ENCODE results near the gene KLF17.
"Not testable (repeated sequence)": the region's sequence is repeated elsewhere in the genome, so short reads cannot be mapped to it uniquely, and the experiment has no call there.

The KLF17 gene

GRCh38 chr1:44135886-44136285, 17.3 kb downstream of the KLF17 start:
- Histone ChIP-seq H3K4me3 (ENCODE audit: low read depth in 1 of 2, low read length in 2 of 2) (no peak overlapping the region), H3K36me3 (ENCODE audit: control insufficient read depth in 1 of 2, insufficient read depth in 2 of 2, low read length in 2 of 2) (no peaks in the 10 kb centered on the region), H3K27ac (ENCODE audit: low read length) (no peak overlapping the region), H3K4me1 (ENCODE audit: control insufficient read depth in 1 of 2, insufficient read depth in 2 of 2, low read length in 2 of 2) (no peaks in the 10 kb centered on the region), H3K27me3 (ENCODE audit: low read depth, low read length) (no peaks in the 10 kb centered on the region), H3K9me3 (ENCODE audit: control insufficient read depth in 1 of 2, low read length in 2 of 2) (no peaks in the 10 kb centered on the region)

- H3K4me3 ChIP-seq (ENCODE audit: low read depth in 1 of 2, low read length in 2 of 2): no peak overlapping the region
- no peaks in the 10 kb centered on the region for H3K36me3 ChIP-seq (ENCODE audit: control insufficient read depth in 1 of 2, insufficient read depth in 2 of 2, low read length in 2 of 2)
- H3K27me3 ChIP-seq (ENCODE audit: low read depth, low read length): no peaks in the 10 kb centered on the region
- no peaks in the 10 kb centered on the region for H3K4me1 ChIP-seq (ENCODE audit: control insufficient read depth in 1 of 2, insufficient read depth in 2 of 2, low read length in 2 of 2)
- no peak overlapping the region for H3K27ac ChIP-seq (ENCODE audit: low read length)
- H3K9me3 ChIP-seq (ENCODE audit: control insufficient read depth in 1 of 2, low read length in 2 of 2): no peaks in the 10 kb centered on the region
Measured at GRCh38 chr1:44138239-44138638, 19.6 kb downstream of the KLF17 start.

- not testable (repeated sequence) for H3K27me3 ChIP-seq (ENCODE audit: low read depth, low read length); H3K27ac ChIP-seq (ENCODE audit: low read length); H3K4me3 ChIP-seq (ENCODE audit: low read depth in 1 of 2, low read length in 2 of 2); H3K4me1 ChIP-seq (ENCODE audit: control insufficient read depth in 1 of 2, insufficient read depth in 2 of 2, low read length in 2 of 2); H3K9me3 ChIP-seq (ENCODE audit: control insufficient read depth in 1 of 2, low read length in 2 of 2); H3K36me3 ChIP-seq (ENCODE audit: control insufficient read depth in 1 of 2, insufficient read depth in 2 of 2, low read length in 2 of 2)
Measured at GRCh38 chr1:44139565-44139964, 20.9 kb downstream of the KLF17 start.

- Histone ChIP-seq H3K9me3 (ENCODE audit: control insufficient read depth in 1 of 2, low read length in 2 of 2) (peaks cover 4 to 20% of the 10 kb centered on the region in 2 donors), H3K4me1 (ENCODE audit: control insufficient read depth in 1 of 2, insufficient read depth in 2 of 2, low read length in 2 of 2) (no peaks in the 10 kb centered on the region), H3K27me3 (ENCODE audit: low read depth, low read length) (no peaks in the 10 kb centered on the region), H3K27ac (ENCODE audit: low read length) (no peak within 1 kb of the TSS), H3K4me3 (ENCODE audit: low read depth in 1 of 2, low read length in 2 of 2) (no peak within 1 kb of the TSS), H3K36me3 (ENCODE audit: control insufficient read depth in 1 of 2, insufficient read depth in 2 of 2, low read length in 2 of 2) (no peaks in the 10 kb centered on the region)
Measured at GRCh38 chr1:44141531-44141930, 22.9 kb downstream of the KLF17 start, which contains the start of gene KLF18. Gene KLF18, minus strand, starts transcription at chr1:44141631. Its CDS starts 0 bp downstream, at chr1:44141631.

- Histone ChIP-seq H3K4me3 (ENCODE audit: low read depth in 1 of 2, low read length in 2 of 2) (no peak overlapping the region), H3K36me3 (ENCODE audit: control insufficient read depth in 1 of 2, insufficient read depth in 2 of 2, low read length in 2 of 2) (no peaks in the 10 kb centered on the region), H3K27me3 (ENCODE audit: low read depth, low read length) (no peaks in the 10 kb centered on the region), H3K9me3 (ENCODE audit: control insufficient read depth in 1 of 2, low read length in 2 of 2) (peaks cover 4 to 20% of the 10 kb centered on the region in 2 donors), H3K27ac (ENCODE audit: low read length) (no peak overlapping the region), H3K4me1 (ENCODE audit: control insufficient read depth in 1 of 2, insufficient read depth in 2 of 2, low read length in 2 of 2) (no peaks in the 10 kb centered on the region)
Measured at GRCh38 chr1:44144962-44145756, 26.5 kb downstream of the KLF17 start.

- Histone ChIP-seq H3K27ac (ENCODE audit: low read length) (no peak overlapping the region), H3K36me3 (ENCODE audit: control insufficient read depth in 1 of 2, insufficient read depth in 2 of 2, low read length in 2 of 2) (no peaks in the 10 kb centered on the region), H3K27me3 (ENCODE audit: low read depth, low read length) (peaks cover 4% of the 10 kb centered on the region), H3K4me1 (ENCODE audit: control insufficient read depth in 1 of 2, insufficient read depth in 2 of 2, low read length in 2 of 2) (no peaks in the 10 kb centered on the region), H3K9me3 (ENCODE audit: control insufficient read depth in 1 of 2, low read length in 2 of 2) (peaks cover 4 to 20% of the 10 kb centered on the region in 2 donors), H3K4me3 (ENCODE audit: low read depth in 1 of 2, low read length in 2 of 2) (no peak overlapping the region)
Measured at GRCh38 chr1:44146536-44147361, 28.1 kb downstream of the KLF17 start.

- no peak overlapping the region for H3K4me3 ChIP-seq (ENCODE audit: low read depth in 1 of 2, low read length in 2 of 2)
- H3K9me3 ChIP-seq (ENCODE audit: control insufficient read depth in 1 of 2, low read length in 2 of 2): peaks cover 4 to 20% of the 10 kb centered on the region in 2 donors
- H3K27ac ChIP-seq (ENCODE audit: low read length): no peak overlapping the region
- peaks cover 4% of the 10 kb centered on the region for H3K27me3 ChIP-seq (ENCODE audit: low read depth, low read length)
- no peaks in the 10 kb centered on the region for H3K36me3 ChIP-seq (ENCODE audit: control insufficient read depth in 1 of 2, insufficient read depth in 2 of 2, low read length in 2 of 2)
- H3K4me1 ChIP-seq (ENCODE audit: control insufficient read depth in 1 of 2, insufficient read depth in 2 of 2, low read length in 2 of 2): no peaks in the 10 kb centered on the region
Measured at GRCh38 chr1:44147582-44147981, 29.0 kb downstream of the KLF17 start.

- Histone ChIP-seq H3K4me1 (ENCODE audit: control insufficient read depth in 1 of 2, insufficient read depth in 2 of 2, low read length in 2 of 2) (no peaks in the 10 kb centered on the region), H3K27me3 (ENCODE audit: low read depth, low read length) (peaks cover 4% of the 10 kb centered on the region), H3K4me3 (ENCODE audit: low read depth in 1 of 2, low read length in 2 of 2) (no peak overlapping the region), H3K9me3 (ENCODE audit: control insufficient read depth in 1 of 2, low read length in 2 of 2) (peaks cover 0 to under 1% of the 10 kb centered on the region in 2 donors), H3K27ac (ENCODE audit: low read length) (no peak overlapping the region), H3K36me3 (ENCODE audit: control insufficient read depth in 1 of 2, insufficient read depth in 2 of 2, low read length in 2 of 2) (no peaks in the 10 kb centered on the region)
Measured at GRCh38 chr1:44151332-44151731, 32.7 kb downstream of the KLF17 start.

- H3K4me1 ChIP-seq (ENCODE audit: control insufficient read depth in 1 of 2, insufficient read depth in 2 of 2, low read length in 2 of 2): no peaks in the 10 kb centered on the region
- H3K27me3 ChIP-seq (ENCODE audit: low read depth, low read length): peaks cover 4% of the 10 kb centered on the region
- H3K4me3 ChIP-seq (ENCODE audit: low read depth in 1 of 2, low read length in 2 of 2): no peak overlapping the region
- no peaks in the 10 kb centered on the region for H3K36me3 ChIP-seq (ENCODE audit: control insufficient read depth in 1 of 2, insufficient read depth in 2 of 2, low read length in 2 of 2)
- H3K9me3 ChIP-seq (ENCODE audit: control insufficient read depth in 1 of 2, low read length in 2 of 2): no peaks in the 10 kb centered on the region
- H3K27ac ChIP-seq (ENCODE audit: low read length): no peak overlapping the region
Measured at GRCh38 chr1:44151808-44152207, 33.2 kb downstream of the KLF17 start.

- Histone ChIP-seq H3K27me3 (ENCODE audit: low read depth, low read length) (peaks cover 4% of the 10 kb centered on the region), H3K4me3 (ENCODE audit: low read depth in 1 of 2, low read length in 2 of 2) (no peak overlapping the region), H3K4me1 (ENCODE audit: control insufficient read depth in 1 of 2, insufficient read depth in 2 of 2, low read length in 2 of 2) (no peaks in the 10 kb centered on the region), H3K9me3 (ENCODE audit: control insufficient read depth in 1 of 2, low read length in 2 of 2) (no peaks in the 10 kb centered on the region), H3K27ac (ENCODE audit: low read length) (no peak overlapping the region), H3K36me3 (ENCODE audit: control insufficient read depth in 1 of 2, insufficient read depth in 2 of 2, low read length in 2 of 2) (no peaks in the 10 kb centered on the region)
Measured at GRCh38 chr1:44152692-44153091, 34.1 kb downstream of the KLF17 start.

GRCh38 chr1:44154049-44154448, 35.4 kb downstream of the KLF17 start:
- Histone ChIP-seq H3K4me1 (ENCODE audit: control insufficient read depth in 1 of 2, insufficient read depth in 2 of 2, low read length in 2 of 2) (no peaks in the 10 kb centered on the region), H3K27ac (ENCODE audit: low read length) (no peak overlapping the region), H3K27me3 (ENCODE audit: low read depth, low read length) (peaks cover 4% of the 10 kb centered on the region), H3K4me3 (ENCODE audit: low read depth in 1 of 2, low read length in 2 of 2) (no peak overlapping the region), H3K36me3 (ENCODE audit: control insufficient read depth in 1 of 2, insufficient read depth in 2 of 2, low read length in 2 of 2) (no peaks in the 10 kb centered on the region), H3K9me3 (ENCODE audit: control insufficient read depth in 1 of 2, low read length in 2 of 2) (no peaks in the 10 kb centered on the region)

Data from muscle layer of duodenum (tissue), 2 donors.